ENCODE results near the gene KRTAP10-3.

KRTAP10-3 gene

GRCh38 chr21:44572959-44573583 lies 14.5 kb upstream of the KRTAP10-3 start:
- TF ChIP-seq CTCF (IDR thresholded peaks at IDR 0.05; ENCODE audit: control extremely low read depth, extremely low read depth, low read depth, missing control alignments), result no peak
- POLR2A ChIA-PET, result no interaction called here
- peak; percentile 16 for DNase-seq (ENCODE audit: extremely low spot score)
- CTCF ChIA-PET, result no interaction called here

GRCh38 chr21:44571844-44572782 lies 13.5 kb upstream of the KRTAP10-3 start:
- no peak for TF ChIP-seq CTCF (IDR thresholded peaks at IDR 0.05; ENCODE audit: control extremely low read depth, extremely low read depth, low read depth, missing control alignments)
- POLR2A ChIA-PET, result no interaction called here
- DNase-seq (ENCODE audit: extremely low spot score), result peak; percentile 11
- CTCF ChIA-PET, result no interaction called here

GRCh38 chr21:44571296-44571695 lies 12.7 kb upstream of the KRTAP10-3 start:
- ChIA-PET CTCF (no interaction called here), POLR2A (no interaction called here)
- no peak for TF ChIP-seq CTCF (IDR thresholded peaks at IDR 0.05; ENCODE audit: control extremely low read depth, extremely low read depth, low read depth, missing control alignments)
- peak; percentile 8 for DNase-seq (ENCODE audit: extremely low spot score)

GRCh38 chr21:44569861-44570517 lies 11.4 kb upstream of the KRTAP10-3 start:
- ChIA-PET CTCF (no interaction called here), POLR2A (no interaction called here)
- DNase-seq (ENCODE audit: extremely low spot score), result peak; percentile 10
- no peak for TF ChIP-seq CTCF (IDR thresholded peaks at IDR 0.05; ENCODE audit: control extremely low read depth, extremely low read depth, low read depth, missing control alignments)

GRCh38 chr21:44568667-44569556 lies 10.3 kb upstream of the KRTAP10-3 start:
- POLR2A ChIA-PET, result no interaction called here
- CTCF ChIA-PET, result interaction anchor here (0.9 kb wide), 1 partner anchor 24 kb away, joined by 3 read pairs; no protein-coding TSS in a partner anchor
- no peak for TF ChIP-seq CTCF (IDR thresholded peaks at IDR 0.05; ENCODE audit: control extremely low read depth, extremely low read depth, low read depth, missing control alignments)
- peak; percentile 8 for DNase-seq (ENCODE audit: extremely low spot score)

Data from GM10248 (cell line).